ENCODE measurements around the gene ARX. TPM values are rescaled to one million over a fixed set of nuclear protein-coding genes. Genes with fewer than 3 reads are reported as not detected.

The ARX gene
- total RNA-seq, 1 donor from 2014 or later: not detected

GRCh38 chrX:24956828-24957227 is 58.9 kb downstream of the ARX start:
- DNase-seq (ENCODE audit: low read depth): peak; percentile 21
- Histone ChIP-seq H3K4me3 (ENCODE audit: low read depth, low read length) (no peak overlapping the region), H3K27me3 (ENCODE audit: control insufficient read depth, insufficient read depth, low read length) (no peaks in the 10 kb centered on the region), H3K36me3 (ENCODE audit: control insufficient read depth, insufficient read depth, low read length) (no peaks in the 10 kb centered on the region)
- TF ChIP-seq, protein P1, sequence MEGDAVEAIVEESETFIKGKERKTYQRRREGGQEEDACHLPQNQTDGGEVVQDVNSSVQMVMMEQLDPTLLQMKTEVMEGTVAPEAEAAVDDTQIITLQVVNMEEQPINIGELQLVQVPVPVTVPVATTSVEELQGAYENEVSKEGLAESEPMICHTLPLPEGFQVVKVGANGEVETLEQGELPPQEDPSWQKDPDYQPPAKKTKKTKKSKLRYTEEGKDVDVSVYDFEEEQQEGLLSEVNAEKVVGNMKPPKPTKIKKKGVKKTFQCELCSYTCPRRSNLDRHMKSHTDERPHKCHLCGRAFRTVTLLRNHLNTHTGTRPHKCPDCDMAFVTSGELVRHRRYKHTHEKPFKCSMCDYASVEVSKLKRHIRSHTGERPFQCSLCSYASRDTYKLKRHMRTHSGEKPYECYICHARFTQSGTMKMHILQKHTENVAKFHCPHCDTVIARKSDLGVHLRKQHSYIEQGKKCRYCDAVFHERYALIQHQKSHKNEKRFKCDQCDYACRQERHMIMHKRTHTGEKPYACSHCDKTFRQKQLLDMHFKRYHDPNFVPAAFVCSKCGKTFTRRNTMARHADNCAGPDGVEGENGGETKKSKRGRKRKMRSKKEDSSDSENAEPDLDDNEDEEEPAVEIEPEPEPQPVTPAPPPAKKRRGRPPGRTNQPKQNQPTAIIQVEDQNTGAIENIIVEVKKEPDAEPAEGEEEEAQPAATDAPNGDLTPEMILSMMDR (IDR thresholded peaks at IDR 0.05; ENCODE audit: insufficient read depth, low read length, severe bottlenecking): no peak
- no peak for FAIRE-seq

DNA sequence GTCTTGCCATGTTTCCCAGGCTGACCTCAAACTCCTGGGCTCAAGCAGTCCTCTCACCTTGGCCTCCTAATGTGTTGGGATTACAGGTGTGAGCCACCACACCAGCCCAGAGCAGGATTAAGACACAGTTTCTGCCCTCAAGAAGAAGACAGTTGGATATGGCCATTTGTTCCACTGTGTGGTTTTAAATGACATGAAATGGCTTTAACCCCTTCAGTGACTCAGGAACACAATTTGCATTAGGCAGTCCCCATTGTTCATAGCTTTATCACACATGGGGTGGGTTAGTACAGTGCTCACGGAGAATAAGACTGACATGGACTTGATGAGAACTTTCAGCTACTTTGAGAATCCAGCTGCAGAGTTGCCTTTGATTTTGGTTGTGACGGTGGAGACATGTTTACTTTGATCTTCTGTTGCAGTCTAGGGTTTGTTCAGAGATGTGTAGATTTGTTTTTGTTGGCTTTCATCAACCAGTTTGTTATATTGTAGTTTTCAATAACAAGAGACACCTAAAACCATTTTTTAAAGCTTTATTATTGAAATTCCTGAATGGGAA is 60.3 kb downstream of the ARX start:
- Histone ChIP-seq H3K27me3 (ENCODE audit: control insufficient read depth, insufficient read depth, low read length) (no peaks in the 10 kb centered on the region), H3K4me3 (ENCODE audit: low read depth, low read length) (no peak overlapping the region), H3K36me3 (ENCODE audit: control insufficient read depth, insufficient read depth, low read length) (no peaks in the 10 kb centered on the region)
- TF ChIP-seq, protein P1 (IDR thresholded peaks at IDR 0.05; ENCODE audit: insufficient read depth, low read length, severe bottlenecking): no peak
- no peak for FAIRE-seq
- no peak for DNase-seq (ENCODE audit: low read depth)

- no peak overlapping the region for H3K4me3 ChIP-seq (ENCODE audit: low read depth, low read length)
- H3K36me3 ChIP-seq (ENCODE audit: control insufficient read depth, insufficient read depth, low read length): no peaks in the 10 kb centered on the region
- no peaks in the 10 kb centered on the region for H3K27me3 ChIP-seq (ENCODE audit: control insufficient read depth, insufficient read depth, low read length)
- DNase-seq (ENCODE audit: low read depth): no peak
- TF ChIP-seq, protein P1 (IDR thresholded peaks at IDR 0.05; ENCODE audit: insufficient read depth, low read length, severe bottlenecking): no peak
- no peak for FAIRE-seq
Measured at GRCh38 chrX:24954732-24955131, 61.0 kb downstream of the ARX start.

Measured in bronchial epithelial cell (primary cell).